Stomach smooth muscle (tissue), 2 donors: Measurements from ENCODE around the gene REXO4.

Experiments
- H3K27ac ChIP-seq: one replicate; pipeline ENCODE4 v1.7.0; 2013; ENCODE audit warnings: mild to moderate bottlenecking, low read length, inconsistent platforms
- H3K27me3 ChIP-seq, 2 donors: one replicate each; pipeline ENCODE4 v1.7.0; 2013; ENCODE audit warnings: low read length in 2 of 2; ENCODE audit not compliant: insufficient read depth in 2 of 2, control insufficient read depth in 1 of 2
- H3K36me3 ChIP-seq, 2 donors: one replicate each; pipeline ENCODE4 v1.7.0; 2013; ENCODE audit warnings: low read length in 2 of 2; ENCODE audit not compliant: control insufficient read depth in 2 of 2, insufficient read depth in 2 of 2
- H3K4me1 ChIP-seq: one replicate; pipeline ENCODE4 v1.7.0; 2013; ENCODE audit warnings: low read length; ENCODE audit not compliant: control insufficient read depth, insufficient read depth
- H3K4me3 ChIP-seq, 2 donors: one replicate each; pipeline ENCODE4 v1.7.0; 2013; ENCODE audit warnings: low read length in 2 of 2
- H3K9ac ChIP-seq, 2 donors: one replicate each; pipeline ENCODE4 v1.7.0; 2013; ENCODE audit warnings: low read length in 2 of 2, mild to moderate bottlenecking in 1 of 2
- H3K9me3 ChIP-seq, 2 donors: one replicate each; pipeline ENCODE4 v1.7.0; 2013; ENCODE audit warnings: low read length in 2 of 2; ENCODE audit not compliant: control insufficient read depth in 2 of 2
- donor health status: healthy.
- donor health status: Pancreatic carcinoma.

REXO4 gene

GRCh38 chr9:133448487-133448972, 30.7 kb upstream of the REXO4 start:
- Histone ChIP-seq H3K27ac (no peak overlapping the region), H3K9ac (no peak overlapping the region)

GRCh38 chr9:133445293-133445969, 27.6 kb upstream of the REXO4 start:
- Histone ChIP-seq H3K4me1 (no peaks in the 10 kb centered on the region), H3K27ac (no peak overlapping the region), H3K36me3 (no peaks in the 10 kb centered on the region), H3K9ac (no peak overlapping the region), H3K4me3 (no peak overlapping the region), H3K9me3 (no peaks in the 10 kb centered on the region), H3K27me3 (no peaks in the 10 kb centered on the region)

More at GRCh38 chr9:133448487-133448972, 30.7 kb upstream of the REXO4 start:
- Histone ChIP-seq H3K27me3 (no peaks in the 10 kb centered on the region), H3K36me3 (no peaks in the 10 kb centered on the region), H3K9me3 (no peaks in the 10 kb centered on the region), H3K4me1 (no peaks in the 10 kb centered on the region), H3K4me3 (no peak overlapping the region)

GRCh38 chr9:133443982-133444381, 26.2 kb upstream of the REXO4 start:
- Histone ChIP-seq H3K9ac (no peak overlapping the region), H3K27ac (no peak overlapping the region), H3K4me1 (no peaks in the 10 kb centered on the region), H3K27me3 (no peaks in the 10 kb centered on the region), H3K9me3 (no peaks in the 10 kb centered on the region), H3K36me3 (no peaks in the 10 kb centered on the region), H3K4me3 (no peak overlapping the region)

- Histone ChIP-seq H3K36me3 (no peaks in the 10 kb centered on the region), H3K4me1 (no peaks in the 10 kb centered on the region), H3K27ac (no peak overlapping the region), H3K9me3 (no peaks in the 10 kb centered on the region), H3K27me3 (no peaks in the 10 kb centered on the region), H3K9ac (no peak overlapping the region), H3K4me3 (no peak overlapping the region)
These were observed 25.4 kb upstream of the REXO4 start for GRCh38 chr9:133443248-133443647.

- no peaks in the 10 kb centered on the region for H3K36me3 ChIP-seq
- H3K9me3 ChIP-seq: no peaks in the 10 kb centered on the region
- no peak overlapping the region for H3K4me3 ChIP-seq
These were observed 23.8 kb upstream of the REXO4 start for GRCh38 chr9:133441571-133441970.

GRCh38 chr9:133440874-133441273, 23.1 kb upstream of the REXO4 start:
- H3K4me3 ChIP-seq: no peak overlapping the region
- no peaks in the 10 kb centered on the region for H3K27me3 ChIP-seq
- H3K9me3 ChIP-seq: no peaks in the 10 kb centered on the region
- H3K27ac ChIP-seq: no peak overlapping the region
- H3K36me3 ChIP-seq: no peaks in the 10 kb centered on the region
- H3K4me1 ChIP-seq: no peaks in the 10 kb centered on the region
- H3K9ac ChIP-seq: no peak overlapping the region

More at GRCh38 chr9:133441571-133441970, 23.8 kb upstream of the REXO4 start:
- Histone ChIP-seq H3K9ac (no peak overlapping the region), H3K27me3 (no peaks in the 10 kb centered on the region), H3K27ac (no peak overlapping the region), H3K4me1 (no peaks in the 10 kb centered on the region)

GRCh38 chr9:133439337-133439736, 21.5 kb upstream of the REXO4 start:
- Histone ChIP-seq H3K4me3 (no peak overlapping the region), H3K9ac (no peak overlapping the region), H3K4me1 (no peaks in the 10 kb centered on the region), H3K27ac (no peak overlapping the region), H3K36me3 (no peaks in the 10 kb centered on the region), H3K9me3 (no peaks in the 10 kb centered on the region), H3K27me3 (no peaks in the 10 kb centered on the region)

GRCh38 chr9:133437753-133438531, 20.1 kb upstream of the REXO4 start:
- no peaks in the 10 kb centered on the region for H3K4me1 ChIP-seq
- no peak overlapping the region for H3K27ac ChIP-seq
- no peaks in the 10 kb centered on the region for H3K36me3 ChIP-seq
- H3K9ac ChIP-seq: no peak overlapping the region
- H3K27me3 ChIP-seq: no peaks in the 10 kb centered on the region
- no peak overlapping the region for H3K4me3 ChIP-seq
- no peaks in the 10 kb centered on the region for H3K9me3 ChIP-seq

GRCh38 chr9:133436681-133437080, 18.9 kb upstream of the REXO4 start:
- no peaks in the 10 kb centered on the region for H3K4me1 ChIP-seq
- H3K9me3 ChIP-seq: no peaks in the 10 kb centered on the region
- H3K27me3 ChIP-seq: no peaks in the 10 kb centered on the region
- no peak overlapping the region for H3K27ac ChIP-seq
- H3K36me3 ChIP-seq: no peaks in the 10 kb centered on the region
- no peak overlapping the region for H3K9ac ChIP-seq
- H3K4me3 ChIP-seq: no peak overlapping the region

GRCh38 chr9:133433351-133433843, 15.6 kb upstream of the REXO4 start:
- peaks cover 0 to 7% of the 10 kb centered on the region in 2 donors for H3K27me3 ChIP-seq
- H3K9me3 ChIP-seq: no peaks in the 10 kb centered on the region
- H3K4me3 ChIP-seq: no peak overlapping the region
- no peak overlapping the region for H3K27ac ChIP-seq
- no peak overlapping the region for H3K9ac ChIP-seq
- no peaks in the 10 kb centered on the region for H3K36me3 ChIP-seq
- H3K4me1 ChIP-seq: no peaks in the 10 kb centered on the region

- H3K27ac ChIP-seq: no peak overlapping the region
- no peaks in the 10 kb centered on the region for H3K36me3 ChIP-seq
- no peaks in the 10 kb centered on the region for H3K9me3 ChIP-seq
- H3K4me3 ChIP-seq: no peak overlapping the region
- H3K27me3 ChIP-seq: peaks cover 15 to 27% of the 10 kb centered on the region in 2 donors
- peaks cover 3% of the 10 kb centered on the region for H3K4me1 ChIP-seq
- H3K9ac ChIP-seq: no peak overlapping the region
These were observed 12.4 kb upstream of the REXO4 start for GRCh38 chr9:133430244-133430643.
